GM20000 (cell line): ENCODE measurements around the gene ADM2.

Experiments
- DNase-seq: peaks from one replicate; pipeline ENCODE4 v3.0.0; 2012; ENCODE audit warnings: low spot score
- TF ChIP-seq, protein P1 (sequence below): IDR thresholded peaks from 2 replicates; pipeline ENCODE4 v1.5.1; 2012; ENCODE audit warnings: mild to moderate bottlenecking, control low read depth; ENCODE audit errors: extremely low read depth, missing control alignments

ADM2 gene

DNA sequence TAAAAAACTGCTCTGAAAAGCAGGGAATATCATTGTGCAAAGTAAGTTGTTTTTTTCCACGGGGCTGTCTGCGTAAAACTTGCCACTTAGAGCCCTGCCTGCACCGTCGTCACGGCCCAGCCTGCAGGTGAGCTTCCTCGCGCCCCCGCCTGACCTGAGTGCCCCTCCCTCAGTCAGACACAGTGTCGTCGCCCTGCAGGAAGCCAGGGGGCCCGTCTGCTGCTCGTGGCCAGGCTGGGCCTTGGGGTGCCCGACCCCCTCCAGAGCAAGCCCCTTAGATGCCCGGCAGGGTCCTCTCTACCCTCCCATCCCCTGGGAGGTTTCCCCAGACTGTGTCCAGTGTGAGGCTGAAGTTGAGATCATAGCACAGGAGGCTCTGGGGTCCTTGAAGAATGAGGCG, 38.1 kb upstream of the ADM2 start:
- TF ChIP-seq, protein P1, sequence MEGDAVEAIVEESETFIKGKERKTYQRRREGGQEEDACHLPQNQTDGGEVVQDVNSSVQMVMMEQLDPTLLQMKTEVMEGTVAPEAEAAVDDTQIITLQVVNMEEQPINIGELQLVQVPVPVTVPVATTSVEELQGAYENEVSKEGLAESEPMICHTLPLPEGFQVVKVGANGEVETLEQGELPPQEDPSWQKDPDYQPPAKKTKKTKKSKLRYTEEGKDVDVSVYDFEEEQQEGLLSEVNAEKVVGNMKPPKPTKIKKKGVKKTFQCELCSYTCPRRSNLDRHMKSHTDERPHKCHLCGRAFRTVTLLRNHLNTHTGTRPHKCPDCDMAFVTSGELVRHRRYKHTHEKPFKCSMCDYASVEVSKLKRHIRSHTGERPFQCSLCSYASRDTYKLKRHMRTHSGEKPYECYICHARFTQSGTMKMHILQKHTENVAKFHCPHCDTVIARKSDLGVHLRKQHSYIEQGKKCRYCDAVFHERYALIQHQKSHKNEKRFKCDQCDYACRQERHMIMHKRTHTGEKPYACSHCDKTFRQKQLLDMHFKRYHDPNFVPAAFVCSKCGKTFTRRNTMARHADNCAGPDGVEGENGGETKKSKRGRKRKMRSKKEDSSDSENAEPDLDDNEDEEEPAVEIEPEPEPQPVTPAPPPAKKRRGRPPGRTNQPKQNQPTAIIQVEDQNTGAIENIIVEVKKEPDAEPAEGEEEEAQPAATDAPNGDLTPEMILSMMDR = no peak
- DNase-seq = no peak

DNA sequence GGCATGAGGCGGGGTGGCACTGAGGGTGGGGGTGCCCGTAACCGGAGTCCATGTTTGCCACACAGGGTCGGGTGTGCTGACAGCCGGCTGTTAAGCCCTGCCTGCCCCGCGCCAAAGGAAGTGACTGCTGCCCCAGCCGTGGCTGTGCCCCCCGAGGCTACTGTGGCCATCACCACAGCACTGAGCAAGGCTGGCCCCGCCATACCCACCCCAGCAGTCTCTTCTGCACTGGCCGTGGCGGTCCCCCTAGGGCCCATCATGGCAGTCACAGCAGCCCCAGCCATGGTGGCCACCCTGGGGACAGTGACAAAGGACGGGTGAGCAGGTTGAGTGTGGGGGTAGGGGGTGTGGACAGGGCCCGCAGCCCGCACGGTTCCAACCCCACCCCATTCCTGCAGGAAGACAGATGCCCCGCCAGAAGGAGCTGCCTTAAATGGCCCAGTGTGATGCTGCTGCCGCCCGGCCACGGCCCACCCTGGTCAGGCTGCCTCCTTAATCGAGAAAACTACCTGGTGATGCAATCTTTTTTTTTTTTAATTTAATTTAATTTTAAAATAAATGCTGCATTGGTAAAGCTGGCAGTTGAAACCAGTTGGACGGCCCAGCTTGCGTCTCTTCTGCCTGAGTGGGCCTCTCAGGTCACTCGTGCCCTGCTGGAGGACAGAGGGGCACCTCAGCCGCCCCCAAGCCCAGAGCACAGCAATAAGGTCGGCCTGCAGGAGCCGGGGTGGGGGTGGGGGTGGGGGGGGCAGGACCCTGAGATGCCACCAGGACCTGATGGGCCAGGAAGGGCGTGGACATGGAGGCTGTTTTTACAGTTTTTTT, 37.3 kb upstream of the ADM2 start:
- TF ChIP-seq, protein P1 = no peak
- no peak for DNase-seq

DNA sequence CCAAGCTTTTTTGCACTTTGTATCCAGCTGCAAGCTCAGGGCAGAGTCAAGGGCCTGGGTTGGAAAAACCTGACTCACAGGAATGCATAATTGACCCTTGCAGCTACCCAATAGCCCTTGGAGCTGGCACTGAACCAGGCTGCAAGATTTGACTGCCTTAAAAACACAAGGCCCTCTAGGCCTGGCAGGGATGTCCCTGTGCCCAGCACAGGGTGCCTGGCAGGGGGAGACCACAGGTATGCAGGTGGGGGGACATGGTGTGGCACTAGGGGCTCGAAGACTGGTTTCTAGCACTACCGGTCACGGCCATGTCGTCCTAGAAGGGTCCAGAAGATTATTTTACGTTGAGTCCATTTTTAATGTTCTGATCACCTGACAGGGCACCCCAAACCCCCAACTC, 36.7 kb upstream of the ADM2 start:
- TF ChIP-seq, protein P1 = no peak
- DNase-seq = no peak

DNA sequence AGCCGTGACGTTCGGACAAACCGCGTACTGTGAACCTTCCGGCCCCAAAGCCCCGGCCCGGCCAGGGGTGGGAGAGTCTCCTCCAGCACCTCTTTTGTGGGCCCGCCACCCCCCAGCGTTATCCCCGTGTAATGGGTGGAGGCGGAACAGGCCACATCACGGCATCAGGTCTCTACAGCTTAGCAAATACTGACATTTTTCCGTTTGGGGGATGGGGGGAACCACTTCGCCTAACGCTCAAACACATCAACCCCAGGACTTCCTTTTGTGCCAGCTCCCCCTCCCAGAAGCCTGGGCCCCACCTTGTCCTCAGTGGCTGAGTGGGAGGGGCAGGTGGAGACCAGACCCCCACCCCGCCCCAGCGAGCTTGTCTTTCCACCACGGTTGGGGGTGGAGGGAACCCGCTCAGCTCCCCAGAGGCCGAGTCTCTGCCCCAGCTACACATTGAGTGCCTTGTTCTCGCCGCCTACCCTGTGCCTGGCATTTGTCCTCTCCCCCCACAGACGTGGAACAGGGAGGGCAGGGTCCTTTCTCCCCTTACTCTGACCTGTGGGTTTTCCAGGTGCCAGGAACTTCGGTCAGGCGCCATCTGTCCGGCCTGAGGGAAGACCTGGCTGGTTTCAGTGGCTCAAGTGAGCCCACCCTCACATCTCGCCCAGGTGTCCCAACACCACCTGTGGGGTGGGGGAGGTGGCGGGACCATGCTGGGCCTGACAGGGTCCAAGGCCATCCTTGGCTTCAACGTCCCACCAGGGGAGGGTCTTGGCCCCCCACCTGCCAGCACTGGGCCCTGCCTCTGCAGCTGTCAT, 36.1 kb upstream of the ADM2 start:
- no peak for DNase-seq
- TF ChIP-seq, protein P1 = no peak

DNA sequence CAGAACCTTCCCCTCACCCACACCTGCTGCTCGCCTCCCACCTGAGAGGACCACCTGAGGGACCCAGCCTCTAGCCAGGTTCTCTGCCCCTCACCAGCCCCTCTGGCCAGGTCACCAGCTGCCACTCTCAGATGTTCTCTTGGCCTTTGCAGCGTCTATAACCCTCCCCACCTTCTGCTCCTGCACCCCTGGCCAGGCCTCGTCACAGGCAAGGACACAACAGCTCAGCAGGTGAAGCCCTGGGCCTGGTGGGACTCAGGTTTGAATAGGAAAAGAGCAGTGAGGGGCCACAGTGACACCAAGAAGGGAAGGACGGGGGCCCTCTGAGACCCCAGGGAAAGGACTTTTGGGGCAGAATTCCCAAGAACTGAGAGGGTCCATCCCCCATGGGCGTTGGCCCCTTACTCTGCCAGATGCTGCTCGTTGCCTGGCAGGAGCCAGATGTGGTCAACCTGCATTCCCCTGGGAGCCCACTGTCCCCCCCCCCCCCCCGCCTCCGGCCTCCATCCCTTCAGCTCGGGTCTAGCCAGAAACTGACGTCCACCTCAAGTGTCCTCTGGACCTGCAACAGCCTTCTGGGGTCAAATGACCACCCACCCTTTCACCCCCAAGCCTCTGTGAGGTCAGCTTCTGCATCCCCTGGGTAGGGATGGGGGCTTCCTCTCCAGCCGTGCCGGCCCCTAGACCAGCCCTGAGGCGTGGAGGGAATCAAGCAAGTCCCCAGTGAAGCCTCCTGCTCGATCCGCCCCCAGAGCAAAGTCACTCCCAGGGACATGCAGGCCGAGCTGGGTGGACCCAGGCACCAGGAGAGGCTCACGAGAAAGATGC, 35.2 kb upstream of the ADM2 start:
- no peak for DNase-seq

DNA sequence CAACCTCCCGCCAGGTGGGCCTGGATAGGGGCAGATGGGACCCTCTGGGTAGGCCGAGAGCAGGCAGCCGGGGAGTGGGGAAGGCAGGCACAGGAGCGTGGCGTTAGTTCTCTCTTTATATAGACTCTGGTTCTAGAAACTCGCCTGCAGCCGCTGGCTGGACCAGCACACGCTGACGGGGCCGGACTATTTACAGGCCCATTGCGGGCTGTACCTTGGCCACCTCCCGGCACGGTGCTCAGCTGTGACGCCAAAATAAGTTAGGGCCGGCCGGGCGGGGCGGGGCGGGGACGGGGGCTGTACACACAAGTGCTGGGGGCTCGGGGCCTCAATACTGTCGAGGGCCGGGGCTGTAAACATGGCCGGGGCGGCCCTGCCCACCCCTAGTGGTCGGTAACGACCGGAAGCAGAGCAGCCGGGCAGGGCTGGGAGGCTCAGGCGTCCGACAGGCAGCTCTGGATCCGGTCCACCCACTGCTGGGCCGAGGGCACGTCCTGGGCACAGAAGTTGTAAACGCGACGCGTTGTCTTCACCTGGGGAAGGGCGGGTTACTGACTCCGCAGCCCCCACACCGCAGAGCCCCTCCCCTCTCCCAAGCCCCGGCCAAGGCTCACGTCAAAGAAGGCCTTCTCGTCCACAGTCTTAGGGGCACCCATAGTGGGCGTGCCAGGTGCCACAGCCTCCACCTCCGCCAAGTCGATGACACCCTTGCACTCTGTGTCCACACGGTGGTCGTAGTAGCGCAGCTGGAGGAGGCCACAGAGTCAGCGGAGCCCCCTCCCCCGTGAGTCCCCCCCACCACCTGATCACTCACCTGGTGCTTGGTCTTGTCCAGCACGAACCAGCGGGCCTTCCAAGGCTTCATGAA, 34.4 kb upstream of the ADM2 start:
- TF ChIP-seq, protein P1 = no peak
- DNase-seq = no peak

More for the DNA sequence above, 35.2 kb upstream of the ADM2 start:
- TF ChIP-seq, protein P1 = no peak
